Right lung (tissue), 5 donors: ENCODE measurements around the gene GPR143. TPM values are rescaled to one million over a fixed set of nuclear protein-coding genes. Genes with fewer than 3 reads are reported as not detected.

Source experiments
- polyA plus RNA-seq, 5 donors: library from polyadenylated mRNA; unstranded; fragments of 120-200 nt; gene quantifications; one replicate each; pipeline versions ENCODE4 v1.2.1 to v1.2.3, GENCODE V29; 2013; ENCODE audit warnings: inconsistent platforms in 1 of 5, low replicate concordance in 1 of 5; ENCODE audit not compliant: insufficient read length in 5 of 5, insufficient read depth in 1 of 5

The GPR143 gene
- polyA plus RNA-seq, 5 donors: 4.2 to 6.0 (median 5.3) TPM

Other genes starting within 250 kb of the GPR143 start
- gene SHROOM2, start 20.6 kb upstream of the GPR143 start, polyA plus RNA-seq: 10 to 100 TPM; 10.8 to 14.6 (median 11.9) TPM
- gene CLDN34, start 201.5 kb upstream of the GPR143 start, polyA plus RNA-seq: under 1 TPM in 3 of 5 donors, not detected in 2; 0.16 to 0.37 (median 0.26) TPM